ENCODE data around the gene LAPTM5. TPM values are rescaled to one million over a fixed set of nuclear protein-coding genes. Genes with fewer than 3 reads are reported as not detected.

LAPTM5 gene
- total RNA-seq, 1 experiment from 2014 or later: not detected

DNA sequence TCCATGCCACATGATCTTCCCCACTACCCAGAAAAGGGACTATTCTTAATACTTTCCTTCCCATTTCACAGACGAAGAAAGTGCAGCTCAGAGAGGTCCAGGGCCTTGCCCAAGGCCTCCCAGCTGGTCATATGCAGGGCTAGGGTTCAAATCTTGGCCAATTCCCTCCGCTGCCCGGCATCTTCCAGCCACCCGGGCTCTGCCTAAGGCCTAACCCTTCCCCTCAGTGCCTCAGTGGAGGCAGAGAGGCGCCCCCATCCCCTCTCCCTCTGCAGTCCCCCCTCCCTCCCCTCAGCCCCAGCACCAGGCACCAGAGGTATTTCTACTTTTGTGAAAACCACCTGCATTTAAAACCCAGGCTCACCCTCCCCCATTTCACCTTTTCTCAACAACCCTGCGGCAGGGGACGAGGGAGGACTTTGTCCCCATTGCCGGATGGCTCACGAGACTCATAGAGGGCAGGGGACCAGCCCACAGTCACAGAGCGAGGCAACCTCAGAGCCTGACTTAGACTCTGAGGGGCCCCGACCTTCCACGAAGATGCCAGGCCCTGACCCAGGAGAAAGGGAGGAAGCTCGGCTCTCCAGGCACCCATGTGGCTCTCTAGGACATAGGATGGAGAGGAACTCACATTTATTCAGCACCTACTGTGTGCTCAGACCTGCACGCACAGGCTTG is 12.3 kb downstream of the LAPTM5 start:
- Histone ChIP-seq H3K27ac (ENCODE audit: low read depth, low read length, poor library complexity, severe bottlenecking) (no peak overlapping the region), H3K4me1 (ENCODE audit: insufficient read depth, low read length, poor library complexity, severe bottlenecking) (no peaks in the 10 kb centered on the region), H3K27me3 (replicated peaks; ENCODE audit: insufficient read depth, low read depth, low read length, poor library complexity) (no peaks in the 10 kb centered on the region), H3K9me3 (ENCODE audit: low read depth, low read length, poor library complexity, severe bottlenecking) (no peaks in the 10 kb centered on the region), H3K36me3 (ENCODE audit: insufficient read depth, low read length, poor library complexity, severe bottlenecking) (no peaks in the 10 kb centered on the region), H3K4me3 (ENCODE audit: low read depth, low read length, poor library complexity, severe bottlenecking) (no peak overlapping the region)
- intact Hi-C loops (cut with micrococcal nuclease; ENCODE audit: unreplicated experiment): no loop called here
- no TSS peak for BruUV-seq (replicated peaks)
- TF ChIP-seq, protein P1, sequence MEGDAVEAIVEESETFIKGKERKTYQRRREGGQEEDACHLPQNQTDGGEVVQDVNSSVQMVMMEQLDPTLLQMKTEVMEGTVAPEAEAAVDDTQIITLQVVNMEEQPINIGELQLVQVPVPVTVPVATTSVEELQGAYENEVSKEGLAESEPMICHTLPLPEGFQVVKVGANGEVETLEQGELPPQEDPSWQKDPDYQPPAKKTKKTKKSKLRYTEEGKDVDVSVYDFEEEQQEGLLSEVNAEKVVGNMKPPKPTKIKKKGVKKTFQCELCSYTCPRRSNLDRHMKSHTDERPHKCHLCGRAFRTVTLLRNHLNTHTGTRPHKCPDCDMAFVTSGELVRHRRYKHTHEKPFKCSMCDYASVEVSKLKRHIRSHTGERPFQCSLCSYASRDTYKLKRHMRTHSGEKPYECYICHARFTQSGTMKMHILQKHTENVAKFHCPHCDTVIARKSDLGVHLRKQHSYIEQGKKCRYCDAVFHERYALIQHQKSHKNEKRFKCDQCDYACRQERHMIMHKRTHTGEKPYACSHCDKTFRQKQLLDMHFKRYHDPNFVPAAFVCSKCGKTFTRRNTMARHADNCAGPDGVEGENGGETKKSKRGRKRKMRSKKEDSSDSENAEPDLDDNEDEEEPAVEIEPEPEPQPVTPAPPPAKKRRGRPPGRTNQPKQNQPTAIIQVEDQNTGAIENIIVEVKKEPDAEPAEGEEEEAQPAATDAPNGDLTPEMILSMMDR (conservative IDR thresholded peaks at IDR 0.05; ENCODE audit: low read depth, low read length): no peak
- TF ChIP-seq EZH2 (IDR thresholded peaks at IDR 0.05; ENCODE audit: borderline replicate concordance, low read depth, low read length, poor library complexity, severe bottlenecking): no peak
- POLR2A ChIA-PET (ENCODE audit: low non-redundant PET): no interaction called here
- no peak for DNase-seq (ENCODE audit: low spot score)
- CTCF ChIA-PET: no interaction called here

DNA sequence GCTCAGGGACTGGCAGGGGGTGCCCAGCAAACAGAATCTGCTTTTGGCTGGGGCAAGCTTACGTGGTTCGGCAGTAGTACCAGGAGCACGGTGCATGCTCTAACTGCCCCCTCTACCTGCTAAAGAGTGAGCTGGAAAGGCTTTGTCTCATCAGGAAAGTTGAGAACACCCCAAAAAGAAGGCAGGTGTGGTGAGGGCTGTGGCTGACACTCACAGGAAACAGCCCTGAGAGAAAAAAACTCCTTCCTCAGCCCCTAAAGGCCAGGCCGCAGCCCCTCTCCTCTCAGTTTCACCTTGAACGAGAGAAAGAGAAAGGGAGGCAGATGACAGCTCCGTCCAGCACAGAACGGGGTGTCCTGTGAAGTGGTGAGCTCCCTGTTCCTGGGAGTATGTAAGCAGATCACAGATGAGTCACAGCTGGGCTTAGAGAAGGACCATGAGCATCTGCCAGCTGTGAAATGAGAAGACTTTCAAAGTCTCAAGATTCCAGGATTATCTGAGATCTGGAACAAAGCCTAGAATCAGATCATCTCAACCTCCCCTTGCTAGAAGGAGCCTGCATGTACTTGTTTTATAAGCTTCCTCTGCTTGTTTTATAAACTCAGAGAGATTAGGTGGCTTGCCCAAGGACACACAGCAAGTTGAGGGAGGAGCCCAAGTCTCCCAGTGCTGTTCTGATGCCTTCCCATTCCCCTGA is 13.4 kb downstream of the LAPTM5 start:
- intact Hi-C loops (cut with micrococcal nuclease; ENCODE audit: unreplicated experiment): no loop called here
- CTCF ChIA-PET: interaction anchor here (0.6 kb wide), 1 partner anchor 756 kb away, joined by 5 read pairs; no protein-coding TSS in a partner anchor

DNA sequence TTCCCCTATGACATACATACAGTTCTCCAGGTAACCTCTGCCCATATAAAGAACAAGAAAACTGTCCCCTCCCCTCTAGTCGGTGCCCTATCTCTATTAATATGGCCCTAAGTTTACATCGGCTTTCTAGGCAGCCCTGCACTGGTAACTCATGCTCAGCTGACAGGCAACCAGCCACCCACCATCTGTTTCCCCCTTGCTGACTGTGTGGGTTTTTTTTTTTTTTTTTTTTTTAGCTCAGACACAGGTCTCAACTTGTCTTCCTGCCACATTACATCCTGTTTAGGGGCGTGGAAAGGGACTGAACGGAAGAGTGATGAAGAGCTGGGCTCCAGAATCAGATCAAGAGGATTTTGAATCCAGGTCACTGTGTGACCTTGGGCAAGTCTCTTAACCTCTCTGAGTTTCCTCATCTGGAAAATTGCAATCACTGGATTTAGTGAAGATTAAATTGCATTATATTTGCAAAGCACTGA is 14.0 kb downstream of the LAPTM5 start:
- H3K27me3 ChIP-seq (replicated peaks; ENCODE audit: insufficient read depth, low read depth, low read length, poor library complexity): no peaks in the 10 kb centered on the region
- DNase-seq (ENCODE audit: low spot score): peak; percentile 41
- no peak overlapping the region for H3K4me3 ChIP-seq (ENCODE audit: low read depth, low read length, poor library complexity, severe bottlenecking)
- TF ChIP-seq EZH2 (IDR thresholded peaks at IDR 0.05; ENCODE audit: borderline replicate concordance, low read depth, low read length, poor library complexity, severe bottlenecking): no peak
- TF ChIP-seq, protein P1 (conservative IDR thresholded peaks at IDR 0.05; ENCODE audit: low read depth, low read length): no peak
- no peaks in the 10 kb centered on the region for H3K9me3 ChIP-seq (ENCODE audit: low read depth, low read length, poor library complexity, severe bottlenecking)
- CTCF ChIA-PET: interaction anchor here (0.6 to 1.1 kb wide), 2 partner anchors 36 to 757 kb away, joined by 3 to 5 read pairs; no protein-coding TSS in a partner anchor
- no peaks in the 10 kb centered on the region for H3K36me3 ChIP-seq (ENCODE audit: insufficient read depth, low read length, poor library complexity, severe bottlenecking)
- H3K4me1 ChIP-seq (ENCODE audit: insufficient read depth, low read length, poor library complexity, severe bottlenecking): no peaks in the 10 kb centered on the region
- POLR2A ChIA-PET (ENCODE audit: low non-redundant PET): interaction anchor here (0.5 kb wide), 1 partner anchor 1466 kb away, joined by 3 read pairs; no protein-coding TSS in a partner anchor
- H3K27ac ChIP-seq (ENCODE audit: low read depth, low read length, poor library complexity, severe bottlenecking): no peak overlapping the region
- intact Hi-C loops (cut with micrococcal nuclease; ENCODE audit: unreplicated experiment): no loop called here
- no TSS peak for BruUV-seq (replicated peaks)

More for the DNA sequence above, 13.4 kb downstream of the LAPTM5 start:
- H3K9me3 ChIP-seq (ENCODE audit: low read depth, low read length, poor library complexity, severe bottlenecking): no peaks in the 10 kb centered on the region
- no peaks in the 10 kb centered on the region for H3K4me1 ChIP-seq (ENCODE audit: insufficient read depth, low read length, poor library complexity, severe bottlenecking)
- no TSS peak for BruUV-seq (replicated peaks)
- H3K27ac ChIP-seq (ENCODE audit: low read depth, low read length, poor library complexity, severe bottlenecking): no peak overlapping the region
- TF ChIP-seq, protein P1 (conservative IDR thresholded peaks at IDR 0.05; ENCODE audit: low read depth, low read length): no peak
- no peak for TF ChIP-seq EZH2 (IDR thresholded peaks at IDR 0.05; ENCODE audit: borderline replicate concordance, low read depth, low read length, poor library complexity, severe bottlenecking)
- DNase-seq (ENCODE audit: low spot score): peak; percentile 19
- POLR2A ChIA-PET (ENCODE audit: low non-redundant PET): interaction anchor here (0.5 kb wide), 1 partner anchor 1466 kb away, joined by 3 read pairs; no protein-coding TSS in a partner anchor
- H3K36me3 ChIP-seq (ENCODE audit: insufficient read depth, low read length, poor library complexity, severe bottlenecking): no peaks in the 10 kb centered on the region
- H3K4me3 ChIP-seq (ENCODE audit: low read depth, low read length, poor library complexity, severe bottlenecking): no peak overlapping the region
- H3K27me3 ChIP-seq (replicated peaks; ENCODE audit: insufficient read depth, low read depth, low read length, poor library complexity): no peaks in the 10 kb centered on the region

All from A673 (cell line).